Lower lobe of right lung (tissue), 2 donors: ENCODE data around the gene TM9SF4. TPM values are rescaled to one million over a fixed set of nuclear protein-coding genes. Genes with fewer than 3 reads are reported as not detected.
"Not testable (repeated sequence)": the region's sequence is repeated elsewhere in the genome, so short reads cannot be mapped to it uniquely, and the experiment has no call there.

ENCODE experiments used
- ATAC-seq, 2 donors: fragments of 200-7000 bp; cut with Tn5 transposase; one replicate each; pipeline ENCODE4 v1.9.1; 2020 to 2022; ENCODE audit warnings: mild to moderate bottlenecking in 2 of 2, moderate library complexity in 2 of 2
- DNase-seq: peaks from one replicate; pipeline ENCODE4 v3.0.0-alpha.2; 2020
- H3K27ac ChIP-seq: fragments of 200-600 bp; one replicate; pipeline ENCODE4 v1.8.0; 2022
- H3K27me3 ChIP-seq: fragments of 200-600 bp; one replicate; pipeline ENCODE4 v1.8.0; 2022; ENCODE audit warnings: low read depth
- H3K36me3 ChIP-seq: fragments of 200-600 bp; one replicate; pipeline ENCODE4 v1.8.0; 2022; ENCODE audit warnings: mild to moderate bottlenecking
- H3K4me1 ChIP-seq: fragments of 200-600 bp; one replicate; pipeline ENCODE4 v1.8.0; 2022
- H3K4me3 ChIP-seq: fragments of 200-600 bp; one replicate; pipeline ENCODE4 v1.8.0; 2022; ENCODE audit warnings: mild to moderate bottlenecking
- H3K9me3 ChIP-seq: fragments of 200-600 bp; one replicate; pipeline ENCODE4 v1.8.0; 2022
- intact Hi-C: fragments of 100-400 bp; cut with DNase I; formaldehyde crosslinking; loops from one replicate; pipeline ENCODE4 v1.11.0; 2022
- total RNA-seq: library from RNA; stranded (reverse); fragmentation: NEBNext Ultra II Directional; extraction: Animal tissue kit (Norgen Biotek cat#: 25700); gene quantifications from one replicate; pipeline ENCODE4 v1.2.1, GENCODE V29; 2021
- TF ChIP-seq, protein P1 (sequence below): fragments of 200-600 bp; IDR thresholded peaks from one replicate; pipeline ENCODE4 v1.8.0; 2022; ENCODE audit warnings: antibody characterized with exemption, mild to moderate bottlenecking
- donor health status: DM: no; HTN: yes; CAD: no; lungs with severe emphysema.

The TM9SF4 gene
- total RNA-seq, 1 donor from 2014 or later: 49.7 TPM

DNA sequence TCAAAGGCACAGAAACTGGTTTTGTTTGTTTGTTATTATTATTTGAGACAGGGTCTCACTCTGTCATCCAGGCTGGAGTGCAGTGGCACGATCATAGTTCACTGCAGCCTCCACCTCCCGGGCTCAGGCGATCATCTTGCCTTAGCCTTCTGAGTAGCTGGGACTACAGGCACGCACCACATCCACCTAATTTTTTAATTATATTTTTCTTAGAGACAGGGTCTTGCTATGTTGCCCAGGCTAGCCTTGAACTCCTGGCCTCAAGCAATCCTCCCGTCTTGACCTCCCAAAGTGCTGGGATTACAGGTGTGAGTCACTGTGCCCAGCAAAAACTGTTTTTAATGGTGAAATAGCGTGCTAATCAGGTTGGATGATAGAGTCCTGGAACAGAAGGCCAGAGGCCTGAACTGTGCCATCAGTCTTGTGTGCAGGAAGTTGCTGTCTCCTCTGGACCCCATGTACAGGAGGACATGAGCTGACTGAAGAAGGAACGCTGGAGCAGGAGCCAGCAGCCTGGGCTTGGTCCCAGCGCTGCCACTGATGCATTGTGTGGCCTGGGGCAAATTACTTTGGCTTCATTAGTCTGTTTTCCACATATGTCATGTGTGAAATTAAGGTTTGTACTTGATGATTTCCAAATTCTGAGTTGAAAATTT, 4.9 kb downstream of the TM9SF4 start:
- TF ChIP-seq, protein P1, sequence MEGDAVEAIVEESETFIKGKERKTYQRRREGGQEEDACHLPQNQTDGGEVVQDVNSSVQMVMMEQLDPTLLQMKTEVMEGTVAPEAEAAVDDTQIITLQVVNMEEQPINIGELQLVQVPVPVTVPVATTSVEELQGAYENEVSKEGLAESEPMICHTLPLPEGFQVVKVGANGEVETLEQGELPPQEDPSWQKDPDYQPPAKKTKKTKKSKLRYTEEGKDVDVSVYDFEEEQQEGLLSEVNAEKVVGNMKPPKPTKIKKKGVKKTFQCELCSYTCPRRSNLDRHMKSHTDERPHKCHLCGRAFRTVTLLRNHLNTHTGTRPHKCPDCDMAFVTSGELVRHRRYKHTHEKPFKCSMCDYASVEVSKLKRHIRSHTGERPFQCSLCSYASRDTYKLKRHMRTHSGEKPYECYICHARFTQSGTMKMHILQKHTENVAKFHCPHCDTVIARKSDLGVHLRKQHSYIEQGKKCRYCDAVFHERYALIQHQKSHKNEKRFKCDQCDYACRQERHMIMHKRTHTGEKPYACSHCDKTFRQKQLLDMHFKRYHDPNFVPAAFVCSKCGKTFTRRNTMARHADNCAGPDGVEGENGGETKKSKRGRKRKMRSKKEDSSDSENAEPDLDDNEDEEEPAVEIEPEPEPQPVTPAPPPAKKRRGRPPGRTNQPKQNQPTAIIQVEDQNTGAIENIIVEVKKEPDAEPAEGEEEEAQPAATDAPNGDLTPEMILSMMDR: no peak
- Histone ChIP-seq H3K27me3 (no peaks in the 10 kb centered on the region), H3K27ac (no peak overlapping the region), H3K36me3 (no peaks in the 10 kb centered on the region), H3K4me3 (no peak overlapping the region), H3K9me3 (no peaks in the 10 kb centered on the region), H3K4me1 (peaks cover 59% of the 10 kb centered on the region)
- ATAC-seq: no peak
- DNase-seq: no peak
- intact Hi-C loops: no loop called here

- peaks cover 56% of the 10 kb centered on the region for H3K4me1 ChIP-seq
- ATAC-seq: no peak
- no peak overlapping the region for H3K27ac ChIP-seq
Observed at GRCh38 chr20:32115211-32115767, 5.8 kb downstream of the TM9SF4 start.

DNA sequence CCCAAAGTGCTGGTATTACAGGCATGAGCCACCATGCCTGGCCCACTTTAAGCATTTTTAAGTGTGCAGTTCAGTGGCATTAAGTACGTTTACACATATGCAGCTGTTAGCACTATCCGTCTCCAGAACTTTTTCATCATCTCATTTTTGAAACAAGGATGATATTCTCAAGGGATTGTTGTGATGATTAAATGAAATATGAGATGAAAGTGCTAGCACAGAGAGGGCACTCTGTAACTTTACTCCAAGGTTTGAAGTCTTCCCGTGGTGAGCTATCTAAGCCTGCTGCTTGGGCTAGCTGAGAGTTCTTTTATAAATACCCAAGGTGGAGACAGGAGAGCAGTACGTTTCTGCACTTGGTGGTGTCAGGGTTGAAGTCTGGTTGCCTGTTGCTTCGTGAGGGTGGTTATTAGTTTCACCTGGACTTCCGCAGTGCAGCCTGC, 6.6 kb downstream of the TM9SF4 start:
- ATAC-seq (no peak), DNase-seq (no peak)
- no peak overlapping the region for H3K4me3 ChIP-seq
- peaks cover 48% of the 10 kb centered on the region for H3K4me1 ChIP-seq
- TF ChIP-seq, protein P1: no peak
- H3K9me3 ChIP-seq: no peaks in the 10 kb centered on the region
- intact Hi-C loops: no loop called here
- H3K27ac ChIP-seq: no peak overlapping the region
- H3K36me3 ChIP-seq: no peaks in the 10 kb centered on the region
- no peaks in the 10 kb centered on the region for H3K27me3 ChIP-seq

More at GRCh38 chr20:32115211-32115767, 5.8 kb downstream of the TM9SF4 start:
- no peaks in the 10 kb centered on the region for H3K27me3 ChIP-seq
- TF ChIP-seq, protein P1: no peak
- H3K9me3 ChIP-seq: no peaks in the 10 kb centered on the region
- no peak overlapping the region for H3K4me3 ChIP-seq
- no peak for DNase-seq
- no peaks in the 10 kb centered on the region for H3K36me3 ChIP-seq
- intact Hi-C loops: no loop called here

- H3K4me3 ChIP-seq, H3K36me3 ChIP-seq, intact Hi-C loops, H3K9me3 ChIP-seq, DNase-seq, ATAC-seq, H3K27ac ChIP-seq, H3K27me3 ChIP-seq: not testable (repeated sequence)
- peaks cover 41% of the 10 kb centered on the region for H3K4me1 ChIP-seq
Observed at GRCh38 chr20:32116796-32117195, 7.3 kb downstream of the TM9SF4 start.

- intact Hi-C loops: not testable (repeated sequence)
Observed at GRCh38 chr20:32118427-32118826, 8.9 kb downstream of the TM9SF4 start.

GRCh38 chr20:32119734-32120133, 10.2 kb downstream of the TM9SF4 start:
- H3K4me1 ChIP-seq: peaks cover 15% of the 10 kb centered on the region
- no peaks in the 10 kb centered on the region for H3K27me3 ChIP-seq
- no peak for ATAC-seq
- no peak for DNase-seq
- TF ChIP-seq, protein P1: no peak
- H3K4me3 ChIP-seq: no peak overlapping the region
- H3K27ac ChIP-seq: no peak overlapping the region
- H3K9me3 ChIP-seq: no peaks in the 10 kb centered on the region
- H3K36me3 ChIP-seq: peaks cover 6% of the 10 kb centered on the region
- intact Hi-C loops: no loop called here

More at GRCh38 chr20:32118427-32118826, 8.9 kb downstream of the TM9SF4 start:
- H3K27me3 ChIP-seq, H3K4me3 ChIP-seq, ATAC-seq, DNase-seq, H3K27ac ChIP-seq, H3K36me3 ChIP-seq, H3K9me3 ChIP-seq: not testable (repeated sequence)
- H3K4me1 ChIP-seq: peaks cover 25% of the 10 kb centered on the region

GRCh38 chr20:32121908-32122307, 12.4 kb downstream of the TM9SF4 start:
- DNase-seq, intact Hi-C loops, H3K27ac ChIP-seq, ATAC-seq, H3K4me1 ChIP-seq, H3K27me3 ChIP-seq, H3K36me3 ChIP-seq, H3K4me3 ChIP-seq, H3K9me3 ChIP-seq: not testable (repeated sequence)
